ENCODE results near the gene SLAMF8. TPM values are rescaled to one million over a fixed set of nuclear protein-coding genes. Genes with fewer than 3 reads are reported as not detected.

The SLAMF8 gene
- total and polyA plus RNA-seq, 2 donors (not counting 1 experiment from before 2014, with no cell fraction given) = 0.54 TPM; not detected in 1

DNA sequence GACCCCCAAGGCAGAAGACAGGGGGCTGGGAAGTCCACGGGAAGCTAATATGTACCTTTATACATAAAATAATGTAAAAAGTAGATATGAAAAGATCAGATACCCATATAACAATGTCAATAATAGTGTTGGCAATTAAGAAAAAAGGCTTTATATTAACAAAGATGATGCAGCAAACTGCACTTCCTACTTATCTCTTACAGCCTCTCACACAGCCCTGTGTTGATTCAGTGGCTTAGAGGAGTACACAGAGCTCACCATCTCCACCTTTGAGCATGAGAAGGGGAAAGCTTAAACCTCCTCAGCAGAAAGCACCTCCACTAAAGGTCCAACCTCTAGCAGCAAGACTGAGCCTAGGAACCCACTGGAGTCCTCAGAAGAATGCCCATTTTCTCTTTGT is 42.9 kb downstream of the SLAMF8 start:
- ChIA-PET POLR2A (no interaction called here), CTCF (interaction anchor here (1.1 kb wide), 1 partner anchor 138 kb away, joined by 3 read pairs; no protein-coding TSS in a partner anchor)
- Histone ChIP-seq H2AFZ (ENCODE audit: insufficient read depth, low read depth, low read length, poor library complexity, severe bottlenecking) (no peak overlapping the region), H4K20me1 (ENCODE audit: control insufficient read depth, insufficient read depth, low read length, poor library complexity, severe bottlenecking) (no peaks in the 10 kb centered on the region), H3K27me3 (replicated peaks in 1 of 4; ENCODE audit: control extremely low read depth in 1 of 4, control insufficient read depth in 3 of 4, insufficient read depth in 4 of 4, low read length in 3 of 4) (no peaks in the 10 kb centered on the region), H3K27ac (ENCODE audit: low read length in 2 of 2) (no peak overlapping the region), H3K4me1 (ENCODE audit: control insufficient read depth in 2 of 2, insufficient read depth in 2 of 2, low read length in 2 of 2) (no peaks in the 10 kb centered on the region), H3K36me3 (replicated peaks in 1 of 2; ENCODE audit: control extremely low read depth in 1 of 2, control insufficient read depth in 1 of 2, extremely low read depth in 1 of 2, insufficient read depth in 2 of 2, low read length in 1 of 2) (no peaks in the 10 kb centered on the region), H3K4me3 (ENCODE audit: control extremely low read depth in 1 of 5, extremely low read depth in 1 of 5, insufficient read depth in 1 of 5, low read depth in 2 of 5, low read length in 4 of 5) (no peak overlapping the region), H3K4me2 (replicated peaks; ENCODE audit: low read depth, low read length, poor library complexity, severe bottlenecking) (no peak overlapping the region), H3K9me3 (ENCODE audit: control extremely low read depth in 1 of 3, control insufficient read depth in 2 of 3, insufficient read depth in 1 of 3, low read length in 2 of 3) (no peaks in the 10 kb centered on the region), H3K9ac (ENCODE audit: low read length) (no peak overlapping the region), H3K79me2 (ENCODE audit: control insufficient read depth, insufficient read depth, low read length) (no peaks in the 10 kb centered on the region)
- ATAC-seq (ENCODE audit: low read depth) (no peak), DNase-seq (no peak)
- TF ChIP-seq EZH2 (IDR thresholded peaks at IDR 0.05; ENCODE audit: borderline replicate concordance, insufficient read depth, low read depth, low read length, poor library complexity, severe bottlenecking) = no peak
- TF ChIP-seq, protein P1, sequence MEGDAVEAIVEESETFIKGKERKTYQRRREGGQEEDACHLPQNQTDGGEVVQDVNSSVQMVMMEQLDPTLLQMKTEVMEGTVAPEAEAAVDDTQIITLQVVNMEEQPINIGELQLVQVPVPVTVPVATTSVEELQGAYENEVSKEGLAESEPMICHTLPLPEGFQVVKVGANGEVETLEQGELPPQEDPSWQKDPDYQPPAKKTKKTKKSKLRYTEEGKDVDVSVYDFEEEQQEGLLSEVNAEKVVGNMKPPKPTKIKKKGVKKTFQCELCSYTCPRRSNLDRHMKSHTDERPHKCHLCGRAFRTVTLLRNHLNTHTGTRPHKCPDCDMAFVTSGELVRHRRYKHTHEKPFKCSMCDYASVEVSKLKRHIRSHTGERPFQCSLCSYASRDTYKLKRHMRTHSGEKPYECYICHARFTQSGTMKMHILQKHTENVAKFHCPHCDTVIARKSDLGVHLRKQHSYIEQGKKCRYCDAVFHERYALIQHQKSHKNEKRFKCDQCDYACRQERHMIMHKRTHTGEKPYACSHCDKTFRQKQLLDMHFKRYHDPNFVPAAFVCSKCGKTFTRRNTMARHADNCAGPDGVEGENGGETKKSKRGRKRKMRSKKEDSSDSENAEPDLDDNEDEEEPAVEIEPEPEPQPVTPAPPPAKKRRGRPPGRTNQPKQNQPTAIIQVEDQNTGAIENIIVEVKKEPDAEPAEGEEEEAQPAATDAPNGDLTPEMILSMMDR (IDR thresholded peaks at IDR 0.05) = no peak
- no peak overlapping the region for H3K27ac Mint-ChIP-seq
- no peak overlapping the region for H3K4me3 Mint-ChIP-seq
- H3K4me1 Mint-ChIP-seq = no peaks in the 10 kb centered on the region
- intact Hi-C loops (cut with micrococcal nuclease) = no loop called here
- peaks cover 20% of the 10 kb centered on the region for H3K27me3 Mint-ChIP-seq
- WGBS (ENCODE audit: insufficient coverage) = no CpG with 5 or more reads among the region's 1 CpG
- no peaks in the 10 kb centered on the region for H3K9me3 Mint-ChIP-seq (ENCODE audit: insufficient read depth)

DNA sequence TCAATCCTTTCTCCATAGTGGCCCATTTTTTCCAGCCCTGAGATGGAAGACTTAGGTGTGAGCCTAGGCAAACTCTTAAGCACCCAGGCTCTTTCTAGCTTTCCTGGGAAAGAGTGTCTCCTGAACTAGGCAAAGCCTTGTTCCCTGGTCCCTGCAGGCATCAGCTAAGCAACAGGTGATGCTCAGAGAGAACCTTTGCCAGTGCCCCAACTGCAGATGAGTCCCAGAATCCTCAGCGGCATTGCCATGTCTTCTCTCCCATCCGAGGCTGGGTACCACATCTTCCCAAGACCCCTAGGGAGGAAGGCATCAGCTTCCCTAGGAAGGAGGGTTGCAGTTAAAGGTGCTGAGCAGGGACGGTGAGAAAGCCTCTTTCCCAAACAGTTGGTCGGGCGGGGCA is 44.0 kb downstream of the SLAMF8 start:
- intact Hi-C loops (cut with micrococcal nuclease) = no loop called here
- no peaks in the 10 kb centered on the region for H3K9me3 Mint-ChIP-seq (ENCODE audit: insufficient read depth)
- CTCF ChIA-PET = no interaction called here
- Histone ChIP-seq H3K9ac (ENCODE audit: low read length) (no peak overlapping the region), H3K9me3 (ENCODE audit: control extremely low read depth in 1 of 3, control insufficient read depth in 2 of 3, insufficient read depth in 1 of 3, low read length in 2 of 3) (no peaks in the 10 kb centered on the region), H3K4me3 (ENCODE audit: control extremely low read depth in 1 of 5, extremely low read depth in 1 of 5, insufficient read depth in 1 of 5, low read depth in 2 of 5, low read length in 4 of 5) (no peak overlapping the region), H3K27ac (ENCODE audit: low read length in 2 of 2) (no peak overlapping the region), H3K36me3 (replicated peaks in 1 of 2; ENCODE audit: control extremely low read depth in 1 of 2, control insufficient read depth in 1 of 2, extremely low read depth in 1 of 2, insufficient read depth in 2 of 2, low read length in 1 of 2) (no peaks in the 10 kb centered on the region), H3K4me1 (ENCODE audit: control insufficient read depth in 2 of 2, insufficient read depth in 2 of 2, low read length in 2 of 2) (no peaks in the 10 kb centered on the region), H3K4me2 (replicated peaks; ENCODE audit: low read depth, low read length, poor library complexity, severe bottlenecking) (no peak overlapping the region), H4K20me1 (ENCODE audit: control insufficient read depth, insufficient read depth, low read length, poor library complexity, severe bottlenecking) (no peaks in the 10 kb centered on the region), H2AFZ (ENCODE audit: insufficient read depth, low read depth, low read length, poor library complexity, severe bottlenecking) (no peak overlapping the region), H3K79me2 (ENCODE audit: control insufficient read depth, insufficient read depth, low read length) (no peaks in the 10 kb centered on the region), H3K27me3 (replicated peaks in 1 of 4; ENCODE audit: control extremely low read depth in 1 of 4, control insufficient read depth in 3 of 4, insufficient read depth in 4 of 4, low read length in 3 of 4) (no peaks in the 10 kb centered on the region)
- TF ChIP-seq, protein P1 (IDR thresholded peaks at IDR 0.05) = no peak
- no peak for TF ChIP-seq EZH2 (IDR thresholded peaks at IDR 0.05; ENCODE audit: borderline replicate concordance, insufficient read depth, low read depth, low read length, poor library complexity, severe bottlenecking)
- no peak overlapping the region for H3K27ac Mint-ChIP-seq
- H3K4me1 Mint-ChIP-seq = no peaks in the 10 kb centered on the region
- H3K27me3 Mint-ChIP-seq = peaks cover 20% of the 10 kb centered on the region
- H3K4me3 Mint-ChIP-seq = no peak overlapping the region
- ATAC-seq (ENCODE audit: low read depth) (no peak), DNase-seq (no peak)
- POLR2A ChIA-PET = no interaction called here
- WGBS (ENCODE audit: insufficient coverage) = 100% methylated on average over 5 of the region's 5 CpGs
